Lower leg skin (tissue), 4 donors: ENCODE results near the gene NAA60. TPM values are rescaled to one million over a fixed set of nuclear protein-coding genes. Genes with fewer than 3 reads are reported as not detected.

ENCODE experiments used
- DNase-seq, 2 donors: peaks; one replicate each; pipeline ENCODE4 v3.0.0-alpha.2; 2019; ENCODE audit warnings: low spot score in 2 of 2
- H3K4me3 ChIP-seq: fragments of 200-600 bp; sonication (generic); 2 replicates; pipeline ENCODE4 v1.5.1; 2017; ENCODE audit warnings: mild to moderate bottlenecking, low read depth; ENCODE audit not compliant: poor library complexity, severe bottlenecking
- POLR2A ChIP-seq, 2 donors: fragments of 450-650 bp; IDR thresholded peaks; one replicate each; pipeline ENCODE4 v1.6.1; 2016 to 2017; ENCODE audit warnings: antibody characterized with exemption in 2 of 2, mild to moderate bottlenecking in 1 of 2, moderate library complexity in 1 of 2
- WGBS, 2 donors: methylation state at CpG; one replicate each; pipeline ENCODE4 v1.1.5; 2018; 5-methylcytosine and 5-hydroxymethylcytosine counted together
- intact Hi-C: fragments of 100-400 bp; cut with DNase I; formaldehyde crosslinking; loops from one replicate; pipeline ENCODE4 v1.15.0; 2023; ENCODE audit warnings: low total_unique reads
- total RNA-seq, 4 donors: library from RNA; depleted of rRNA; stranded (reverse); fragments of >200 nt; gene quantifications; one replicate each; pipeline ENCODE4 v1.1.0, GENCODE V29; 2016
- TF ChIP-seq, protein P1 (sequence below), 3 donors: fragments of 450-650 bp; IDR thresholded peaks; one replicate each; pipeline ENCODE4 v1.5.1; 2016; ENCODE audit warnings: antibody characterized with exemption in 3 of 3, mild to moderate bottlenecking in 3 of 3, moderate library complexity in 2 of 3

Gene NAA60
- total RNA-seq, 4 donors from 2014 or later = 21.2 to 42.2 (median 24.8) TPM

DNA sequence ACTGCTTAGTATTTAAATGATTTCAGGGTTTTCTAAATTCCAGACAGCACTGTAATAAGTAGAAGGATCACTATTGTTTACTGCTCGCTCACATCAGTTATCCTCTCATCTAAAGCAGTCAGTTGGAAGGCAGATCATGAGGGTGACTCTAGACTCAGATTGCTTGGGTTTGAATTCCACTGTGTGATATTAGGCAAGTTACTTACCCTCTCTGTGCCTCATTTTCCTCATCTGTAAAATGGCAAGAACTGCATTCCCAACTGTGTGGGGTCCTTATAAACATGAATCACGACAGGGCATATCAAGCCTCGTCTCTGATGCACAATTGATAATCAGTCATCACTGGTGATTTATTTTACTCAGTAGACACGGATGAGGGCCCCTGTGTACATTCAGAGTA lies 72.4 kb downstream of the NAA60 start:
- TF ChIP-seq, protein P1, sequence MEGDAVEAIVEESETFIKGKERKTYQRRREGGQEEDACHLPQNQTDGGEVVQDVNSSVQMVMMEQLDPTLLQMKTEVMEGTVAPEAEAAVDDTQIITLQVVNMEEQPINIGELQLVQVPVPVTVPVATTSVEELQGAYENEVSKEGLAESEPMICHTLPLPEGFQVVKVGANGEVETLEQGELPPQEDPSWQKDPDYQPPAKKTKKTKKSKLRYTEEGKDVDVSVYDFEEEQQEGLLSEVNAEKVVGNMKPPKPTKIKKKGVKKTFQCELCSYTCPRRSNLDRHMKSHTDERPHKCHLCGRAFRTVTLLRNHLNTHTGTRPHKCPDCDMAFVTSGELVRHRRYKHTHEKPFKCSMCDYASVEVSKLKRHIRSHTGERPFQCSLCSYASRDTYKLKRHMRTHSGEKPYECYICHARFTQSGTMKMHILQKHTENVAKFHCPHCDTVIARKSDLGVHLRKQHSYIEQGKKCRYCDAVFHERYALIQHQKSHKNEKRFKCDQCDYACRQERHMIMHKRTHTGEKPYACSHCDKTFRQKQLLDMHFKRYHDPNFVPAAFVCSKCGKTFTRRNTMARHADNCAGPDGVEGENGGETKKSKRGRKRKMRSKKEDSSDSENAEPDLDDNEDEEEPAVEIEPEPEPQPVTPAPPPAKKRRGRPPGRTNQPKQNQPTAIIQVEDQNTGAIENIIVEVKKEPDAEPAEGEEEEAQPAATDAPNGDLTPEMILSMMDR (IDR thresholded peaks at IDR 0.05) = no peak
- no peak for TF ChIP-seq POLR2A (IDR thresholded peaks at IDR 0.05)
- no peak overlapping the region for H3K4me3 ChIP-seq
- WGBS, 2 donors = 91 to 92% methylated on average over 4 of the region's 4 CpGs
- intact Hi-C loops = no loop called here
- DNase-seq = no peak

GRCh38 chr16:3518292-3518985 lies 75.0 kb downstream of the NAA60 start:
- intact Hi-C loops = no loop called here
- DNase-seq = no peak
- no peak for TF ChIP-seq POLR2A (IDR thresholded peaks at IDR 0.05)
- TF ChIP-seq, protein P1 (IDR thresholded peaks at IDR 0.05) = no peak
- 85 to 89% methylated on average over 6 of the region's 6 CpGs for WGBS, 2 donors
- no peak overlapping the region for H3K4me3 ChIP-seq

DNA sequence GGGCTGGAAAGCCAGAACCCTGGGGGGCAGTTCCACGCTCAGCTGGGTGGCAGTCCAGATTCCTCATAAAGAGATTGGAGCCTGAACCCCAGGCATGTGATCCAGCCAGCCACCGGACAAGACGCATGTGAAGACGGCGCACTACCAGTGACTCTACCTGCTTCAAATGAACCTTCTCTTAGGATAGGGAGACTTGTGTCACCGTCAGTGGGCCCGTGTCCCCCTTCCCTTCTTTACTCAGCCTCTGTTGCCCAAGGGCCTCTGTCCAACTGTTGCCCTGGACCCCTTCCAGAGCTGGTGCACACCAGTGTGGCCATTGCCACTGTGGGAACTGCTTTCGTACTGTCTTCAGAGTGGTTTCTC lies 75.5 kb downstream of the NAA60 start:
- intact Hi-C loops = no loop called here
- WGBS, 2 donors = 91 to 98% methylated on average over 8 of the region's 8 CpGs
- TF ChIP-seq, protein P1 (IDR thresholded peaks at IDR 0.05) = no peak
- TF ChIP-seq POLR2A (IDR thresholded peaks at IDR 0.05) = no peak
- H3K4me3 ChIP-seq = no peak overlapping the region
- DNase-seq = peak in 1 of 2 donors; percentile 76

DNA sequence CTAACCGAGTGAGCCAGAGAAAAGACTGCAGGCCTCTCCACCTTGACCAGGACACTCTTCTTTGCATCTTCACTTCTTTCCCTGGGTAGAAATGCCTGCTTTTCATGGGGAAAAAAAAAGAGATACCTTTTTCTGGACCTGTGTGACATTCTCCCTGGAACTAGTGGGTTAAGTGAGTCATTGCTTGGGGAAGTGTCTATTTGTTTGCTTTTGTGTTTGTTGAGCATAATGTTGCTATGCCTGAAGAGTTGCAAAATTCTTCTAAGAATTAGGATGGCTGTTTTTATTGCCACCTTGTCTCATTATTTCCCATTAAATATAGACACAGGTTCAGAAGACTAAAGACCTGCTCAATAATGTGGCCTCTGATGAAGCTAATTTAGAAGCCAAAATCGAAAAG lies 76.1 kb downstream of the NAA60 start:
- TF ChIP-seq, protein P1 (IDR thresholded peaks at IDR 0.05) = no peak
- TF ChIP-seq POLR2A (IDR thresholded peaks at IDR 0.05) = no peak
- WGBS, 2 donors = 88 to 95% methylated on average over 2 of the region's 2 CpGs
- intact Hi-C loops = no loop called here
- DNase-seq = no peak
- no peak overlapping the region for H3K4me3 ChIP-seq

GRCh38 chr16:3520413-3520812 lies 76.9 kb downstream of the NAA60 start:
- no peak overlapping the region for H3K4me3 ChIP-seq
- no peak for DNase-seq
- TF ChIP-seq, protein P1 (IDR thresholded peaks at IDR 0.05) = no peak
- TF ChIP-seq POLR2A (IDR thresholded peaks at IDR 0.05) = no peak
- intact Hi-C loops = no loop called here
- 54 to 69% methylated on average over 4 of the region's 4 CpGs for WGBS, 2 donors

GRCh38 chr16:3520841-3521240 lies 77.4 kb downstream of the NAA60 start:
- no peak overlapping the region for H3K4me3 ChIP-seq
- no peak for TF ChIP-seq POLR2A (IDR thresholded peaks at IDR 0.05)
- TF ChIP-seq, protein P1 (IDR thresholded peaks at IDR 0.05) = no peak
- WGBS, 2 donors = 54 to 55% methylated on average over 8 of the region's 8 CpGs
- intact Hi-C loops = no loop called here
- DNase-seq = peak in 1 of 2 donors; percentile 56
